HG03064 (cell line): Measurements from ENCODE around the gene FGD6.

Experiments
- ATAC-seq: cut with Tn5 transposase; IDR thresholded peaks from one replicate; pipeline ENCODE4 v1.9.1; 2021; ENCODE audit warnings: low read depth; ENCODE audit not compliant: unreplicated experiment

Gene FGD6

DNA sequence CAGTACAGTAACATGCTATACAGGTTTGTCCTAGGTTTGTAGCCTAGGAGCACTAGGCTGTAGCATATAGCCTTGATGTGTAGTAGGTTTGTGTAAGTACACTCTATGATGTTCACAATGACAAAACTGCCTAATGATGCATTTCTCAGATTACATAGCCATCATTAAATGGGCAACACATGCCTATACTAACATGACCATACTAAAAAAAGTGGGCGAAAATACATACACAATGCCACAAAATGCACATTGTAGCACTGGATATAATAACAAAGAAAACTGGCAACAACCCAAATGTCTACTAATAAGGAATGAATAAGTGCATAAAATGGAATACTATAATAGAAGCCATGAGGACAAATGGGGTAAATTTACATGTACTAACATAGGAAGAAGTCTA lies 182.5 kb downstream of the FGD6 start:
- ATAC-seq: no peak
